Stimulated activated naive CD4-positive, alpha-beta T cell treated with Interleukin-2 at 50 U/mL for 16 hours (primary cell): Measurements from ENCODE around the gene WNK2.

Experiments used
- DNase-seq: peaks from one replicate; lab custom pipeline; 2025; lab: John Stamatoyannopoulos, UW

Gene WNK2

GRCh38 chr9:93218671-93219420, 34.9 kb downstream of the WNK2 start:
- DNase-seq: no peak

- DNase-seq: no peak
Measured at GRCh38 chr9:93219692-93220091, 35.8 kb downstream of the WNK2 start.

- DNase-seq: no peak
Measured at GRCh38 chr9:93220627-93221026, 36.7 kb downstream of the WNK2 start.

GRCh38 chr9:93221044-93221443, 37.1 kb downstream of the WNK2 start:
- DNase-seq: no peak

- no peak for DNase-seq
Measured at GRCh38 chr9:93222890-93223259, 38.9 kb downstream of the WNK2 start.

- DNase-seq: no peak
Measured at GRCh38 chr9:93223260-93224180, 39.6 kb downstream of the WNK2 start.

- no peak for DNase-seq
Measured at GRCh38 chr9:93224591-93224990, 40.7 kb downstream of the WNK2 start.

- DNase-seq: no peak
Measured at GRCh38 chr9:93225417-93225816, 41.5 kb downstream of the WNK2 start.

GRCh38 chr9:93225892-93226291, 42.0 kb downstream of the WNK2 start:
- DNase-seq: no peak

- no peak for DNase-seq
Measured at GRCh38 chr9:93226819-93227218, 42.9 kb downstream of the WNK2 start.

GRCh38 chr9:93228030-93228429, 44.1 kb downstream of the WNK2 start:
- DNase-seq: no peak

GRCh38 chr9:93228453-93228852, 44.5 kb downstream of the WNK2 start:
- no peak for DNase-seq

GRCh38 chr9:93229636-93230035, 45.7 kb downstream of the WNK2 start:
- DNase-seq: no peak

GRCh38 chr9:93230185-93230584, 46.2 kb downstream of the WNK2 start:
- no peak for DNase-seq

GRCh38 chr9:93230601-93231000, 46.7 kb downstream of the WNK2 start:
- DNase-seq: no peak

- DNase-seq: no peak
Measured at GRCh38 chr9:93231121-93231694, 47.3 kb downstream of the WNK2 start.

GRCh38 chr9:93231716-93232115, 47.8 kb downstream of the WNK2 start:
- DNase-seq: no peak

- no peak for DNase-seq
Measured at GRCh38 chr9:93232388-93232960, 48.5 kb downstream of the WNK2 start.

GRCh38 chr9:93233033-93233432, 49.1 kb downstream of the WNK2 start:
- no peak for DNase-seq

GRCh38 chr9:93234600-93234999, 50.7 kb downstream of the WNK2 start:
- no peak for DNase-seq

- DNase-seq: no peak
Measured at GRCh38 chr9:93235300-93235960, 51.5 kb downstream of the WNK2 start.
